ENCODE results near the gene TMEM182.

Gene TMEM182

DNA sequence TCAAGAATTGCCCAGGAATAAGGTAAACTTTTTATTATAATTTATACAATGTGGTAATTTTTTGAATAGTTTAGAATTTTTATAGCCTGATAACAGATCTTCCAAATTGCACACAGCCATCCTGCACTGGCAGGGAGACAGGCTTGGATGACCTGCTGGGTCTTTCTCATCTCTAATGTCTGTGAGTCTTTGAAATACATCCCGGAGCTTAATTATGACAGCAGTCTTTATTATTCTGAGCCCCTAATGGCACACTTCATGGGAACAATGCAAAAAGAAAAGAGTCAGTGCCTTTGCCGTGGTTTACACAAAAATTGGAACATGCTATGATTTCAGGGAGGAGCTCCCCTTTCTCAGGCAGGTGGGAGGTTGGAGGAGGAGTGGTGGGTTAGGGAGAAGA is 71.0 kb downstream of the TMEM182 start:
- Histone ChIP-seq H3K4me1 (ENCODE audit: low read length) (no peaks in the 10 kb centered on the region), H3K9me3 (ENCODE audit: insufficient read depth, low read length) (no peaks in the 10 kb centered on the region), H3K79me2 (ENCODE audit: low read length) (no peaks in the 10 kb centered on the region), H3K36me3 (replicated peaks; ENCODE audit: low read depth, low read length) (no peaks in the 10 kb centered on the region), H4K20me1 (ENCODE audit: insufficient read depth, low read length) (no peaks in the 10 kb centered on the region), H3K4me2 (ENCODE audit: low read length) (no peak overlapping the region), H3K27ac (ENCODE audit: low read length) (no peak overlapping the region), H3K27me3 (ENCODE audit: low read depth, low read length) (no peaks in the 10 kb centered on the region), H3K9ac (ENCODE audit: low read length) (no peak overlapping the region), H3K4me3 (ENCODE audit: low read length) (no peak overlapping the region), H2AFZ (ENCODE audit: low read depth, low read length) (no peak overlapping the region)
- TF ChIP-seq, protein P1, sequence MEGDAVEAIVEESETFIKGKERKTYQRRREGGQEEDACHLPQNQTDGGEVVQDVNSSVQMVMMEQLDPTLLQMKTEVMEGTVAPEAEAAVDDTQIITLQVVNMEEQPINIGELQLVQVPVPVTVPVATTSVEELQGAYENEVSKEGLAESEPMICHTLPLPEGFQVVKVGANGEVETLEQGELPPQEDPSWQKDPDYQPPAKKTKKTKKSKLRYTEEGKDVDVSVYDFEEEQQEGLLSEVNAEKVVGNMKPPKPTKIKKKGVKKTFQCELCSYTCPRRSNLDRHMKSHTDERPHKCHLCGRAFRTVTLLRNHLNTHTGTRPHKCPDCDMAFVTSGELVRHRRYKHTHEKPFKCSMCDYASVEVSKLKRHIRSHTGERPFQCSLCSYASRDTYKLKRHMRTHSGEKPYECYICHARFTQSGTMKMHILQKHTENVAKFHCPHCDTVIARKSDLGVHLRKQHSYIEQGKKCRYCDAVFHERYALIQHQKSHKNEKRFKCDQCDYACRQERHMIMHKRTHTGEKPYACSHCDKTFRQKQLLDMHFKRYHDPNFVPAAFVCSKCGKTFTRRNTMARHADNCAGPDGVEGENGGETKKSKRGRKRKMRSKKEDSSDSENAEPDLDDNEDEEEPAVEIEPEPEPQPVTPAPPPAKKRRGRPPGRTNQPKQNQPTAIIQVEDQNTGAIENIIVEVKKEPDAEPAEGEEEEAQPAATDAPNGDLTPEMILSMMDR (IDR thresholded peaks at IDR 0.05; ENCODE audit: low read depth, low read length) = no peak
- TF ChIP-seq EZH2phosphoT487 (IDR thresholded peaks at IDR 0.05; ENCODE audit: low read depth) = no peak

DNA sequence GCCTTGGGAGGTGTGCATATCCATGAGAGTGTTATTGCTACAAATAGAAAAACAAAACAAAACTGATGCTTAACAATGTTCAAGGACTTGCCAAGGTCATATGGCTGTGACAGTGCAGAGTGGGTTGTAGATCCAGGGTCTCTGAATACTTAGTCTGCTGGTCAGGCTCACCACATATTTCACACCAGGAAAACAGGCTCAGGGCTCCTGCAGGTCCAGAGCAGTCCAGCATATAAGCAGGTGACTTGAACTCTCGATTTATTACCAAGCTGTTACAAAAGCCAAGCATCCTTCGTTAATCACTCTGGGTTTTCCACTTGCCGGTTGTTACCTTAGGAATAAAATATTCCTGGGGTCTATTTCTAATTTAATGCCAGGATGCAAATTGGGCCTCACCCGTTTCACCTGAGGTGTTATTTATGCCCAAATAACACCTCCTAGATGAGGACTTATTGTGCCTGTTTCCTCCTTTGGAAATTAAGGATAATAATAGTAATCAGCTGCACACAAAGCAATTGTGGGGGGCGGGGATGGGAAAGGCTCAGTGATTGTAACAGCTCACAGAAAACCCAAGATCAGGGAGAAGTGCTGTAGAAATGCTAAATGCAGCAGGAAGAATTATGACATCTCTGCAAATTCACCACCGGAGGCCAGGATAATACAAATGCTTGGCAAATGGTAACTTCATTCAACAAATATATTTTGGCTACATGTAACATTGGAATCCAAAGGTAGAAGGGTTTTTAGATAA is 72.9 kb downstream of the TMEM182 start:
- H3K79me2 ChIP-seq (ENCODE audit: low read length) = no peaks in the 10 kb centered on the region
- TF ChIP-seq, protein P1 (IDR thresholded peaks at IDR 0.05; ENCODE audit: low read depth, low read length) = no peak
- no peak for TF ChIP-seq EZH2phosphoT487 (IDR thresholded peaks at IDR 0.05; ENCODE audit: low read depth)
- H3K4me3 ChIP-seq (ENCODE audit: low read length) = no peak overlapping the region
- H2AFZ ChIP-seq (ENCODE audit: low read depth, low read length) = no peak overlapping the region
- H3K4me1 ChIP-seq (ENCODE audit: low read length) = peaks cover 1% of the 10 kb centered on the region; the same call in 1 of the 2 replicates
- no peak overlapping the region for H3K4me2 ChIP-seq (ENCODE audit: low read length)
- H3K36me3 ChIP-seq (replicated peaks; ENCODE audit: low read depth, low read length) = no peaks in the 10 kb centered on the region
- H3K9ac ChIP-seq (ENCODE audit: low read length) = no peak overlapping the region
- no peaks in the 10 kb centered on the region for H3K9me3 ChIP-seq (ENCODE audit: insufficient read depth, low read length)
- no peaks in the 10 kb centered on the region for H4K20me1 ChIP-seq (ENCODE audit: insufficient read depth, low read length)
- H3K27ac ChIP-seq (ENCODE audit: low read length) = no peak overlapping the region
- H3K27me3 ChIP-seq (ENCODE audit: low read depth, low read length) = no peaks in the 10 kb centered on the region

DNA sequence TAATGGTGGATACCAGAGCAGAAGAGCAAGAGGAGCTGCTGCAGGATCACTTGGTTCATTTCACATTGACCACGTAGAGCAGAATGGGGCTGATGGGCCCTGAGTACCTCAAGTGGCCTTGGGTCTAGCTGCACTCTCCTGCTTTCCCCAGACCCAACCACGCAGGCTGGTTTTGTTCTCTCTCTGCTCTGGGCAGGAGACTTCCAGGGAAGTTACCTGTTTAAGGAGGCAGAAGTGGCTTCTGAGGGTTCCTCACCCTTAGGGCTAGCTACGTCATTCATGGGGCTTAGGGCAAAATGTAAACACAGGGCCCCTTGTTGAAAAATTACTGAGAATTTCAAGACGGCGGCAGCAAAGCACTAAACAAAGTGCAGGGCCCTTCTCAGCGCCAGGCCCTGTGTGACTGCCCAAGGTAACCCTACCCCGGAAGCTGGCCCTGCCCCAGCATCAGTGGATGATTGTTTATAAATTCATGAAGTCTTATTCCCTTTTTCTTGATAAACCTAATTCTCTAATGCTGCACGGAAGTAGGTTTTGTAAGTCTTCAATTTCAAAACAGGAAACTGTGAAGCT is 75.9 kb downstream of the TMEM182 start:
- Histone ChIP-seq H3K27me3 (ENCODE audit: low read depth, low read length) (no peaks in the 10 kb centered on the region), H3K4me3 (ENCODE audit: low read length) (no peak overlapping the region), H3K27ac (ENCODE audit: low read length) (no peak overlapping the region), H2AFZ (ENCODE audit: low read depth, low read length) (no peak overlapping the region), H3K4me2 (ENCODE audit: low read length) (no peak overlapping the region), H3K36me3 (replicated peaks; ENCODE audit: low read depth, low read length) (no peaks in the 10 kb centered on the region), H3K79me2 (ENCODE audit: low read length) (no peaks in the 10 kb centered on the region), H3K4me1 (ENCODE audit: low read length) (peaks cover 3% of the 10 kb centered on the region; the same call in 1 of the 2 replicates), H3K9ac (ENCODE audit: low read length) (no peak overlapping the region), H4K20me1 (ENCODE audit: insufficient read depth, low read length) (no peaks in the 10 kb centered on the region), H3K9me3 (ENCODE audit: insufficient read depth, low read length) (no peaks in the 10 kb centered on the region)
- TF ChIP-seq, protein P1 (IDR thresholded peaks at IDR 0.05; ENCODE audit: low read depth, low read length) = no peak
- TF ChIP-seq EZH2phosphoT487 (IDR thresholded peaks at IDR 0.05; ENCODE audit: low read depth) = no peak

DNA sequence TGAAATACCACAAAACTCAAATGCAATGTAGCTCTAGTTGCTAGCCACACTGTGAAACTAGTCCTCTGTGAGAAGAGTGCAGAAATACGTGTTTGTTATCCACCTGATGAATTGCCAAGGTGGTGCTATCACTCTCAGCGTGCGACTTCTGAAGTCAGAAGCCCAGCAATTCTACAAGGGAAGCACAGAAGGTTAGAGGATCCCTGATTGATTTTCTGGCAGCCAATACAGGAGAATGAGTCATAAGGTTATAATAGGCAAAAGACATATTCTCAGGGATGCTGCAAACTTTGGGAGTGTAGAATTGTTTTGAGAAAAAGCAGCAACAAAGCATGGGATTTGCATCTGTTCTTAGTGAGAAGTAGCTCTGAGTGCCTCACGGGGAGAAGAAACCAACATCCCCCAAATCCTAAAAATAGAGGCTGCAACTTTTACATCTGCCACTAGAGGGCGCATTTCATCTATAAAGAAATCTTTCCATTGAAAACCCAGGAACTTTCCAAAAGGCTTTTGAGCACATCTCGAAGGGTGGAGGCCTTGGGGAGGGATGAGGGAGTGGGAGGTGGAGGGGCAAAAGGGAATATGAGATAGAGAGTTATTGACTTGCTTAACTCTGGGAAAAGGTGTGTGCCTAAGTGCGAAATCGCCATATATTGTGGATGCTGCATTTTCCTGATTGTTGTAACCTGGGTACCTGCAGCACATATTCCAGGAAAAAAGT is 78.0 kb downstream of the TMEM182 start:
- TF ChIP-seq, protein P1 (IDR thresholded peaks at IDR 0.05; ENCODE audit: low read depth, low read length) = peak; percentile 90
- no peak for TF ChIP-seq EZH2phosphoT487 (IDR thresholded peaks at IDR 0.05; ENCODE audit: low read depth)
- H2AFZ ChIP-seq (ENCODE audit: low read depth, low read length) = no peak overlapping the region

More for the DNA sequence above, 78.0 kb downstream of the TMEM182 start:
- Histone ChIP-seq H3K4me2 (ENCODE audit: low read length) (peak overlapping the region; percentile 30), H3K9ac (ENCODE audit: low read length) (no peak overlapping the region), H3K36me3 (replicated peaks; ENCODE audit: low read depth, low read length) (no peaks in the 10 kb centered on the region), H3K4me3 (ENCODE audit: low read length) (no peak overlapping the region), H4K20me1 (ENCODE audit: insufficient read depth, low read length) (no peaks in the 10 kb centered on the region), H3K79me2 (ENCODE audit: low read length) (no peaks in the 10 kb centered on the region), H3K27me3 (ENCODE audit: low read depth, low read length) (no peaks in the 10 kb centered on the region), H3K27ac (ENCODE audit: low read length) (no peak overlapping the region), H3K9me3 (ENCODE audit: insufficient read depth, low read length) (no peaks in the 10 kb centered on the region), H3K4me1 (ENCODE audit: low read length) (peaks cover 3% of the 10 kb centered on the region; the same call in 1 of the 2 replicates)

All from OCI-LY3 (cell line).